Lung (tissue), 12 donors: Measurements from ENCODE around the gene ALOX12. TPM values are rescaled to one million over a fixed set of nuclear protein-coding genes. Genes with fewer than 3 reads are reported as not detected.
"Not testable (repeated sequence)": the region's sequence is repeated elsewhere in the genome, so short reads cannot be mapped to it uniquely, and the experiment has no call there.

ENCODE experiments used
- ATAC-seq: fragments of 200-7000 bp; cut with Tn5 transposase; one replicate; pipeline ENCODE4 v1.9.1; 2020; ENCODE audit warnings: moderate number of reproducible peaks; ENCODE audit not compliant: insufficient read depth, low FRiP score
- DNase-seq, 3 donors: peaks; one replicate each; pipeline ENCODE4 v3.0.0-alpha.2; 2013 to 2017
- H3K27ac ChIP-seq, 2 donors: one replicate each; pipeline ENCODE4 v1.5.1; 2013; ENCODE audit warnings: mild to moderate bottlenecking in 2 of 2, moderate library complexity in 2 of 2, control low read depth in 1 of 2, inconsistent platforms in 1 of 2, low read depth in 1 of 2, low read length in 1 of 2
- H3K27me3 ChIP-seq, 3 donors: one replicate each; pipeline ENCODE4 v1.5.1; 2013; ENCODE audit warnings: low read length in 2 of 3; ENCODE audit not compliant: control insufficient read depth in 3 of 3, insufficient read depth in 3 of 3
- H3K36me3 ChIP-seq, 4 donors: one replicate each; pipeline ENCODE4 v1.5.1; 2013; ENCODE audit warnings: low read length in 4 of 4, mild to moderate bottlenecking in 1 of 4, moderate library complexity in 1 of 4; ENCODE audit not compliant: control insufficient read depth in 4 of 4, insufficient read depth in 4 of 4
- H3K4me1 ChIP-seq, 5 donors: one replicate each; pipeline ENCODE4 v1.5.1; 2013; ENCODE audit warnings: low read length in 5 of 5, mild to moderate bottlenecking in 2 of 5, moderate library complexity in 1 of 5; ENCODE audit not compliant: control insufficient read depth in 5 of 5, insufficient read depth in 5 of 5
- H3K4me3 ChIP-seq: one replicate; pipeline ENCODE4 v1.5.1; 2013; ENCODE audit warnings: mild to moderate bottlenecking, control low read depth, moderate library complexity
- H3K9ac ChIP-seq, 2 donors: one replicate each; pipeline ENCODE4 v1.5.1; 2013; ENCODE audit warnings: low read length in 2 of 2, control low read depth in 1 of 2; ENCODE audit not compliant: insufficient read depth in 1 of 2
- H3K9me3 ChIP-seq, 4 donors: one replicate each; pipeline ENCODE4 v1.5.1; 2013; ENCODE audit warnings: low read length in 3 of 4, mild to moderate bottlenecking in 1 of 4, moderate library complexity in 1 of 4; ENCODE audit not compliant: control insufficient read depth in 4 of 4, insufficient read depth in 3 of 4
- CTCF ChIP-seq: IDR thresholded peaks from 2 replicates; pipeline ENCODE4 v1.5.1; 2012; ENCODE audit warnings: mild to moderate bottlenecking; ENCODE audit errors: control extremely low read depth, extremely low read depth
- WGBS, 2 donors: extraction: QIAGEN DNeasy Blood & Tissue Kit; methylation state at CpG; one replicate each; pipeline ENCODE4 v1.1.7; 2013; 5-methylcytosine and 5-hydroxymethylcytosine counted together
- polyA plus RNA-seq, 2 donors: library from polyadenylated mRNA; stranded (reverse); fragments of 200-250 nt; gene quantifications; one replicate each; pipeline ENCODE4 v1.2.1, GENCODE V29; 2013
- total RNA-seq, 2 donors: library from RNA; depleted of rRNA in 1 of 2; stranded (reverse); fragments of >200 nt in 1 of 2; gene quantifications; one replicate each; pipeline ENCODE4 v1.2.1, GENCODE V29; 2014 to 2021
- donor health status: control.
- donor health status: control.
- donor health status: Bipolar disorder and iron deficiency.
- donor health status: healthy.
- donor health status: DM: yes; HTN: yes; CAD: no.

The ALOX12 gene
- total and polyA plus RNA-seq, 4 donors, result 0.21 to 0.95 (median 0.45) TPM

GRCh38 chr17:6969323-6969726, 26.5 kb upstream of the ALOX12 start:
- WGBS, 2 donors, result 57 to 65% methylated on average over 4 of the region's 4 CpGs
- Histone ChIP-seq H3K9ac (no peak overlapping the region), H3K27ac (no peak overlapping the region), H3K9me3 (no peaks in the 10 kb centered on the region), H3K4me1 (no peaks in the 10 kb centered on the region), H3K36me3 (no peaks in the 10 kb centered on the region), H3K4me3 (no peak overlapping the region), H3K27me3 (peaks cover 0 to 4% (median 0%) of the 10 kb centered on the region in 3 donors)
- DNase-seq (no peak), ATAC-seq (no peak)
- TF ChIP-seq CTCF, result no peak

GRCh38 chr17:6970992-6971391, 24.9 kb upstream of the ALOX12 start:
- no peak for TF ChIP-seq CTCF
- DNase-seq (no peak), ATAC-seq (no peak)
- Histone ChIP-seq H3K9me3 (no peaks in the 10 kb centered on the region), H3K4me3 (no peak overlapping the region), H3K4me1 (no peaks in the 10 kb centered on the region), H3K27ac (no peak overlapping the region), H3K36me3 (no peaks in the 10 kb centered on the region), H3K9ac (no peak overlapping the region), H3K27me3 (no peaks in the 10 kb centered on the region)
- 80 to 89% methylated on average over 2 of the region's 2 CpGs for WGBS, 2 donors

GRCh38 chr17:6979440-6979839, 16.4 kb upstream of the ALOX12 start:
- not testable (repeated sequence) for H3K9me3 ChIP-seq, H3K4me3 ChIP-seq, DNase-seq, ATAC-seq, H3K27ac ChIP-seq, H3K36me3 ChIP-seq, H3K27me3 ChIP-seq, H3K4me1 ChIP-seq, H3K9ac ChIP-seq
- 93 to 97% methylated on average over 5 of the region's 5 CpGs for WGBS, 2 donors

- DNase-seq (no peak), ATAC-seq (no peak)
- WGBS, 2 donors, result 14 to 51% methylated on average over 1 of the region's 1 CpG
- H3K27ac ChIP-seq, result no peak overlapping the region
- H3K4me3 ChIP-seq, result no peak overlapping the region
- no peak overlapping the region for H3K9ac ChIP-seq
- peaks cover 0 to 2% (median 0%) of the 10 kb centered on the region in 5 donors for H3K4me1 ChIP-seq
- no peaks in the 10 kb centered on the region for H3K36me3 ChIP-seq
- no peak for TF ChIP-seq CTCF
- no peaks in the 10 kb centered on the region for H3K27me3 ChIP-seq
- H3K9me3 ChIP-seq, result no peaks in the 10 kb centered on the region
Observed at GRCh38 chr17:6981426-6981825, 14.4 kb upstream of the ALOX12 start.
